HG03135 (cell line): ENCODE results near the gene ALDH3A1.

Experiments used
- ATAC-seq: cut with Tn5 transposase; IDR thresholded peaks from one replicate; pipeline ENCODE4 v1.9.1; 2021; ENCODE audit warnings: mild to moderate bottlenecking, moderate library complexity; ENCODE audit not compliant: unreplicated experiment

Gene ALDH3A1

GRCh38 chr17:19705771-19706770 lies 42.0 kb downstream of the ALDH3A1 start:
- ATAC-seq = no peak

GRCh38 chr17:19705201-19705600 lies 42.9 kb downstream of the ALDH3A1 start:
- ATAC-seq = no peak

- no peak for ATAC-seq
Measured at GRCh38 chr17:19703828-19704613, 44.1 kb downstream of the ALDH3A1 start.

- ATAC-seq = no peak
Measured at GRCh38 chr17:19703106-19703827, 44.8 kb downstream of the ALDH3A1 start.

- ATAC-seq = no peak
Measured at GRCh38 chr17:19702217-19702641, 45.9 kb downstream of the ALDH3A1 start.
